T-cell (primary cell): ENCODE measurements around the gene ITSN1. TPM values are rescaled to one million over a fixed set of nuclear protein-coding genes. Genes with fewer than 3 reads are reported as not detected.

Source experiments
- ATAC-seq, 4 experiments: fragments of 200-7000 bp in 3 of 4; fragments of 150-1000 bp in 1 of 4; cut with Tn5 transposase; replicated peaks in 1 of 4; 1 replicate in 3 of 4; 2 replicates in 1 of 4; pipeline ENCODE4 v1.10.0; 2021; ENCODE audit warnings: moderate library complexity in 3 of 4, mild to moderate bottlenecking in 2 of 4, moderate number of reproducible peaks in 1 of 4
- CTCF ChIA-PET, 2 donors: fragments of 300-600 bp; sonication (Branson Sonifier 250); formaldehyde crosslinking; loops; one replicate each; lab custom pipeline; 2022; ENCODE audit warnings: antibody characterized with exemption in 2 of 2; lab: Charles Lee
- POLR2A ChIA-PET, 2 donors: fragments of 300-600 bp; sonication (Branson Sonifier 250); formaldehyde crosslinking; loops; one replicate each; lab custom pipeline; 2022; ENCODE audit warnings: antibody characterized with exemption in 2 of 2; lab: Charles Lee
- DNase-seq, 35 experiments: peaks; one replicate each; pipeline versions ENCODE4 v3.0.0 to v3.0.0-alpha.2; 2013 to 2023
- H3K27ac ChIP-seq: one replicate; pipeline ENCODE4 v1.5.1; 2013; ENCODE audit warnings: low read length
- H3K27me3 ChIP-seq, 2 experiments: replicated peaks in 1 of 2; 1 replicate in 1 of 2; 2 replicates in 1 of 2; pipeline versions ENCODE4 v1.6.1 to v1.7.0; 2013; ENCODE audit warnings: low read length in 1 of 2, mixed read lengths in 1 of 2; ENCODE audit not compliant: control insufficient read depth in 2 of 2, insufficient read depth in 2 of 2; ENCODE audit errors: extremely low read depth in 1 of 2
- H3K36me3 ChIP-seq, 2 donors: 1 replicate in 1 of 2; 2 replicates in 1 of 2; pipeline versions ENCODE4 v1.6.1 to v1.7.0; 2013; ENCODE audit warnings: low read length in 1 of 2; ENCODE audit not compliant: control insufficient read depth in 2 of 2, insufficient read depth in 1 of 2; ENCODE audit errors: extremely low read depth in 1 of 2
- H3K4me1 ChIP-seq, 2 experiments: 1 replicate in 1 of 2; 2 replicates in 1 of 2; pipeline versions ENCODE4 v1.6.1 to v1.7.0; 2013; ENCODE audit warnings: low read length in 2 of 2, mixed read lengths in 1 of 2; ENCODE audit not compliant: insufficient read depth in 2 of 2, control insufficient read depth in 1 of 2; ENCODE audit errors: extremely low read depth in 1 of 2
- H3K4me3 ChIP-seq, 2 donors: 1 replicate in 1 of 2; 2 replicates in 1 of 2; pipeline versions ENCODE4 v1.5.1 to v1.7.0; 2013; ENCODE audit warnings: mild to moderate bottlenecking in 2 of 2, low read length in 1 of 2, moderate library complexity in 1 of 2; ENCODE audit not compliant: control insufficient read depth in 1 of 2; ENCODE audit errors: extremely low read depth in 1 of 2
- H3K9me3 ChIP-seq: 2 replicates; pipeline ENCODE4 v1.7.0; 2013
- H3K27ac Mint-ChIP-seq, 2 donors: one replicate each; pipeline ENCODE4 v1.8.0; 2020 to 2021; ENCODE audit warnings: mild to moderate bottlenecking in 2 of 2, mixed read lengths in 2 of 2
- H3K27me3 Mint-ChIP-seq, 2 donors: one replicate each; pipeline ENCODE4 v1.8.0; 2021 to 2022; ENCODE audit warnings: mixed read lengths in 2 of 2
- H3K36me3 Mint-ChIP-seq: one replicate; pipeline ENCODE4 v1.8.0; 2021; ENCODE audit warnings: mixed read lengths
- H3K4me1 Mint-ChIP-seq, 3 donors: one replicate each; pipeline ENCODE4 v1.8.0; 2020 to 2022; ENCODE audit warnings: mixed read lengths in 3 of 3, mild to moderate bottlenecking in 1 of 3
- H3K4me3 Mint-ChIP-seq, 3 donors: one replicate each; pipeline ENCODE4 v1.8.0; 2020 to 2022; ENCODE audit warnings: mild to moderate bottlenecking in 3 of 3, mixed read lengths in 3 of 3, moderate library complexity in 3 of 3
- H3K9me3 Mint-ChIP-seq, 3 donors: one replicate each; pipeline ENCODE4 v1.8.0; 2020 to 2022; ENCODE audit warnings: mixed read lengths in 3 of 3
- WGBS: methylation state at CpG from one replicate; pipeline ENCODE4 v1.1.5; 2013; ENCODE audit warnings: missing lambda C conversion rate; ENCODE audit not compliant: insufficient coverage; 5-methylcytosine and 5-hydroxymethylcytosine counted together
- total RNA-seq, 35 experiments: library from RNA in 6 of 35; stranded (reverse) in 6 of 35; fragments of 120-200 nt in 1 of 35; gene quantifications; one replicate each; pipeline versions ENCODE4 v1.2.1 to v1.2.4 and lab custom pipeline; 2013 to 2026

The ITSN1 gene
- total RNA-seq, 5 donors from 2014 or later (not counting 1 experiment from before 2014, with no cell fraction given), result 2.3 to 3.9 (median 3.0) TPM

DNA sequence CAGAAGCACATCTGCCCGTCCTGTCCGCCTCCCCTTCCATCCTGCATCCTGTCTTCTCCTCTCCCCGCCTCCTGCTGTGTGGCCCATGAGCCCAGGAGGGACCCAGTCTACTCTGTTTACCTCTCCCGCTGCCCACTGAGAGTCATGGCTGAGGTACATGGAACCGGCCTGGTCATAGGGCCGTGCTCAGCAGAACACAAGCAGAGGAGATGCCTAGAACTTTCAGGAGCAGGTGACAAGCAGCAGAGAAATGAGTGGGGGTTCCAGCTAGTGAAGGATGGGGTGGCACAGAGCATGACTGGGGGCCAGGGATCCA lies 202.5 kb downstream of the ITSN1 start:
- no peak for DNase-seq
- Mint-ChIP-seq H3K9me3 (peaks cover 7 to 12% (median 8%) of the 10 kb centered on the region in 3 donors), H3K4me3 (no peak overlapping the region), H3K27me3 (no peaks in the 10 kb centered on the region), H3K36me3 (peaks cover 3% of the 10 kb centered on the region), H3K4me1 (no peaks in the 10 kb centered on the region), H3K27ac (no peak overlapping the region)
- no peaks in the 10 kb centered on the region for H3K4me1 ChIP-seq
- ATAC-seq, result no peak
- H3K4me3 ChIP-seq, result no peak overlapping the region
- CTCF ChIA-PET, result no interaction called here
- POLR2A ChIA-PET, result no interaction called here
- H3K9me3 ChIP-seq, result no peaks in the 10 kb centered on the region
- H3K27ac ChIP-seq, result no peak overlapping the region
- H3K36me3 ChIP-seq, result no peaks in the 10 kb centered on the region
- WGBS, result 79% methylated on average over 6 of the region's 6 CpGs
- H3K27me3 ChIP-seq, result peaks cover 0 to 24% of the 10 kb centered on the region in 2 experiments

DNA sequence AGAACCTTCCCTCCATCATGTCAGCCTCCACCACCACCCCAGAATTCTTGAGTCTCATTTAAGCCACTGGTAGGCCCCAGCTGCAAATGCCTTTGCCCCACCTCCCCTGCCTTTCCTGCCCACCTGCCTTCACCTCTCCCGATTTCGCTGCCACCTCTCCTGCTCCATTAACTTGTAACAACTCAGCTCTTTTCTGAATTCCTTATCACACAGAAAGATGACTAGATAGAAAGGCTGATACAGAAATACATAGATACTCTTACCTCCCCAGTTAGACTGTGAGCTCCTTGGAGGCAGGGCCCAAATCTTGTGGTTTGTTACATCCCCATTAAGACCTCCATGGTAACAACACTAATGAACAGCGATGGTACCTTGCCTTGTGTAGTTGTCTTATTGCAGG lies 203.8 kb downstream of the ITSN1 start:
- ATAC-seq, result no peak
- Histone ChIP-seq H3K27me3 (peaks cover 0 to 24% of the 10 kb centered on the region in 2 experiments), H3K9me3 (no peaks in the 10 kb centered on the region), H3K27ac (no peak overlapping the region), H3K4me3 (no peak overlapping the region), H3K4me1 (no peaks in the 10 kb centered on the region), H3K36me3 (no peaks in the 10 kb centered on the region)
- Mint-ChIP-seq H3K9me3 (peaks cover 7 to 12% (median 8%) of the 10 kb centered on the region in 3 donors), H3K27me3 (no peaks in the 10 kb centered on the region), H3K36me3 (peaks cover 3% of the 10 kb centered on the region), H3K4me1 (no peaks in the 10 kb centered on the region), H3K27ac (no peak overlapping the region), H3K4me3 (no peak overlapping the region)
- ChIA-PET POLR2A (no interaction called here), CTCF (no interaction called here)
- DNase-seq, result no peak
- no CpG with 5 or more reads among the region's 3 CpGs for WGBS

DNA sequence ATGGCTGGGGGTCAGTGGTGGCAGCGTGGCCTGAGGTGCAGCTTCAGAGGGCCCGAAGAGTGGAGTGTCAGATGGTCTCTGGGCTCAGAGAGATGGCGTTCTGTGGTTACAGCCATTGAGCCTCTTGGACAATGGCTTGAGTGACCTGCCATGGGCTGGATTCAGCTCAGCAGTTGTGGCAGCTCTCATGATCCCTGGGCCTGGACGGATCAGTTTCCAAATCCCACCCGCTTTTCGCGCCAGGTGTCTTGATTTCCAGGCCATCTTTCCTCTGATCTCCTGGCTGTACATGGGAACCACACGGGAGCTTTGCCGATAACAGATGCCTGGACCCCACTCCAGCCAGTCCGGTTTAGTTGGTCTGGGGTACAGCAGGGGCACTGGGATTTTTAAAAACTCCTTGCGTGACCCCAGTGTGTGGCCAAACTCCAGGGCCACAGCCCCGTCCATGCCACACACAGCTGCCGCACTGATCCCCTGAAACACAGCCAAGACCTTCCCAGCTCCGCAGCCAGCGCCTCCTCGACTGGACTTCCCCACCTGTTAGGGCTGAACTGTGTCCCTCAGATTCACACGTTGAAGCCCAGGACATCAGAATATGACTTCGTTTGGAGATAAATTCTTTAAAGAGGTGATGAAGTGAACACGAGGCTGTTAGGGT lies 205.4 kb downstream of the ITSN1 start:
- no peak overlapping the region for H3K4me3 ChIP-seq
- 94% methylated on average over 19 of the region's 19 CpGs for WGBS
- H3K27me3 ChIP-seq, result peaks cover 0 to 24% of the 10 kb centered on the region in 2 experiments
- Mint-ChIP-seq H3K4me1 (no peaks in the 10 kb centered on the region), H3K27ac (no peak overlapping the region), H3K36me3 (peaks cover 3% of the 10 kb centered on the region), H3K27me3 (no peaks in the 10 kb centered on the region), H3K9me3 (peaks cover 7 to 12% (median 8%) of the 10 kb centered on the region in 3 donors), H3K4me3 (no peak overlapping the region)
- ChIA-PET CTCF (interaction anchor here in 1 of 2 donors (0.6 kb wide), 1 partner anchor 898 kb away, joined by 3 read pairs; no protein-coding TSS in a partner anchor), POLR2A (no interaction called here)
- H3K27ac ChIP-seq, result no peak overlapping the region
- DNase-seq (no peak), ATAC-seq (no peak)
- H3K9me3 ChIP-seq, result no peaks in the 10 kb centered on the region
- no peaks in the 10 kb centered on the region for H3K36me3 ChIP-seq
- no peaks in the 10 kb centered on the region for H3K4me1 ChIP-seq

DNA sequence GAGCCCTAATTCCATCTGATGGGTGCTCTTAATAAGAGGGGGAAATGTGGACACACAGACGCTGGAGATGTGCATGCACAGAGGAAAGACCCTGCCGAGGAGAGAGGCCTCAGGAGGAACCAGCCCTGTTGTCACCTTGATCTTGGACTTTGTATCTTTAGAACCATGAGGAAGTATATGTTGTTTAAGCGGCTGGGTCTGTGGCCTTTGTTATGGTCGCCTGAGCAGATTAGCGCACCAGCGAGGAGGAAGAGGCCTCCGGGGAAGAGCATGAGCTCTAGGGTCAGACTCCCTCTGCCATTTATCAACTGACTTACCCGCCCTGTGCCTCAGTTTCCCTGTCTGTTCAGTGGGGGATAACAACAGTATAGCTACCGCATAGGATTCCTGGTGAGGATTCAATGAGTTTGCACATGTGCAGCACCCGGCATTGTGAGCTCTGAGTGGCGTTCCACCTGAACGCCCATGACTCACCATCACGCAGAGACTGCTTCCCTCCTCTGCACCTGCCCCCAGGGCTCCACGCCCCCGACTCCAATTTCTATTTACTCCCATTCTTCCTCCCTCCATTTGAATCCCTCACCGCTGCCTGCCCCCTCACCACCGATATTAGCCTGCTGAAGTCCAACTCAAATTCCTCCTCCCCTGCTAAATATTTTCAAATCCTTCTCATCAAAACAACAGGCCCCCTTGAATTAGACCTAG lies 206.1 kb downstream of the ITSN1 start:
- POLR2A ChIA-PET, result no interaction called here
- CTCF ChIA-PET, result no interaction called here
- ATAC-seq (no peak), DNase-seq (no peak)
- Mint-ChIP-seq H3K4me3 (no peak overlapping the region), H3K36me3 (peaks cover 3% of the 10 kb centered on the region), H3K4me1 (no peaks in the 10 kb centered on the region), H3K27ac (no peak overlapping the region), H3K9me3 (peaks cover 7 to 12% (median 8%) of the 10 kb centered on the region in 3 donors), H3K27me3 (peaks cover under 1% of the 10 kb centered on the region in 2 donors)
- no peak overlapping the region for H3K4me3 ChIP-seq
- peaks cover 0 to 28% of the 10 kb centered on the region in 2 experiments for H3K27me3 ChIP-seq
- H3K27ac ChIP-seq, result no peak overlapping the region
- no peaks in the 10 kb centered on the region for H3K4me1 ChIP-seq
- H3K36me3 ChIP-seq, result no peaks in the 10 kb centered on the region
- 84% methylated on average over 11 of the region's 17 CpGs for WGBS
- no peaks in the 10 kb centered on the region for H3K9me3 ChIP-seq

- Histone ChIP-seq H3K27me3 (peaks cover 0 to 28% of the 10 kb centered on the region in 2 experiments), H3K9me3 (no peaks in the 10 kb centered on the region), H3K27ac (no peak overlapping the region), H3K36me3 (no peaks in the 10 kb centered on the region), H3K4me1 (no peaks in the 10 kb centered on the region), H3K4me3 (no peak overlapping the region)
- no peak overlapping the region for H3K4me3 Mint-ChIP-seq
- peaks cover 7 to 12% (median 8%) of the 10 kb centered on the region in 3 donors for H3K9me3 Mint-ChIP-seq
- peaks cover 3% of the 10 kb centered on the region for H3K36me3 Mint-ChIP-seq
- no peaks in the 10 kb centered on the region for H3K4me1 Mint-ChIP-seq
- H3K27me3 Mint-ChIP-seq, result peaks cover 3% of the 10 kb centered on the region in 2 donors
- ChIA-PET CTCF (interaction anchor here in 1 of 2 donors (0.6 kb wide), 1 partner anchor 12 kb away, joined by 5 read pairs; no protein-coding TSS in a partner anchor), POLR2A (no interaction called here)
- no peak for DNase-seq
- no peak for ATAC-seq
- H3K27ac Mint-ChIP-seq, result no peak overlapping the region
Measured at GRCh38 chr21:33849834-33850233, 207.5 kb downstream of the ITSN1 start.

DNA sequence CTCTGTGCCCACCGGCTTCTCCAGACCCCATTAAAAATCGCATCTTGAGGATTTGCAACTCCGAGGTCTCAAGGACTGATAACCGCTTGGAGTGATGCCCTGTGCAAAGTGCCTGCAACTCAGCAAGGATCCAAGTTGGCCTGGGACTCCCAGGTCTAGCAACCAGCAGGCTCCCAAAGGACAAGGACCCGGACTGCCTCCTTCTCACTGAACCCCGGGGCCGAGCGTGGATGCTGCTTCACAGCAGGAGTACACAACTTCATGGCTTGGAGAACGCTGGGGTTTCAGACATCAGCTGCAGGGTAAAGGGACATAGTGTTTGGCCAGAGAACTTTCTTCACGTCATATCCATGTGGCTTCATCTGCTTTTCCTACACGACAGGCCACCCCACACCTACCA lies 208.1 kb downstream of the ITSN1 start:
- DNase-seq (no peak), ATAC-seq (no peak)
- CTCF ChIA-PET, result no interaction called here
- H3K27ac ChIP-seq, result no peak overlapping the region
- Mint-ChIP-seq H3K27me3 (peaks cover 3 to 4% of the 10 kb centered on the region in 2 donors), H3K4me1 (no peaks in the 10 kb centered on the region), H3K36me3 (peaks cover 3% of the 10 kb centered on the region), H3K9me3 (peaks cover 7 to 12% (median 8%) of the 10 kb centered on the region in 3 donors), H3K4me3 (no peak overlapping the region), H3K27ac (no peak overlapping the region)
- no peaks in the 10 kb centered on the region for H3K36me3 ChIP-seq
- POLR2A ChIA-PET, result no interaction called here
- peaks cover 0 to 24% of the 10 kb centered on the region in 2 experiments for H3K27me3 ChIP-seq
- 80% methylated on average over 8 of the region's 11 CpGs for WGBS
- no peaks in the 10 kb centered on the region for H3K4me1 ChIP-seq
- H3K4me3 ChIP-seq, result no peak overlapping the region
- H3K9me3 ChIP-seq, result no peaks in the 10 kb centered on the region
